Bronchial epithelial cell (primary cell): ENCODE measurements around the gene RFFL. TPM values are rescaled to one million over a fixed set of nuclear protein-coding genes. Genes with fewer than 3 reads are reported as not detected.

Source experiments
- DNase-seq: peaks from one replicate; pipeline ENCODE4 v3.0.0-alpha.2; 2010; ENCODE audit warnings: low read depth
- FAIRE-seq: peaks from 2 replicates; lab custom pipeline; 2011; peaks lifted over from hg19 to GRCh38; lab: Jason Lieb, UNC
- H3K27me3 ChIP-seq: 2 replicates; pipeline ENCODE4 v1.5.1; 2011; ENCODE audit warnings: low read length; ENCODE audit not compliant: control insufficient read depth, insufficient read depth
- H3K36me3 ChIP-seq: 2 replicates; pipeline ENCODE4 v1.5.1; 2011; ENCODE audit warnings: low read length; ENCODE audit not compliant: control insufficient read depth, insufficient read depth
- H3K4me3 ChIP-seq: 2 replicates; pipeline ENCODE4 v1.5.1; 2011; ENCODE audit warnings: mild to moderate bottlenecking, low read depth, low read length, control low read depth
- total RNA-seq: library from RNA; depleted of rRNA; stranded (reverse); fragments of >200 nt; gene quantifications from 2 replicates; pipeline ENCODE4 v1.2.1, GENCODE V29; 2014
- TF ChIP-seq, protein P1 (sequence below): IDR thresholded peaks from 2 replicates; pipeline ENCODE4 v1.5.1; 2011; ENCODE audit warnings: mild to moderate bottlenecking, moderate library complexity, low read length, control low read depth, inconsistent platforms; ENCODE audit not compliant: insufficient read depth, severe bottlenecking

Gene RFFL
- total RNA-seq, 1 donor from 2014 or later, result 8.4 TPM

DNA sequence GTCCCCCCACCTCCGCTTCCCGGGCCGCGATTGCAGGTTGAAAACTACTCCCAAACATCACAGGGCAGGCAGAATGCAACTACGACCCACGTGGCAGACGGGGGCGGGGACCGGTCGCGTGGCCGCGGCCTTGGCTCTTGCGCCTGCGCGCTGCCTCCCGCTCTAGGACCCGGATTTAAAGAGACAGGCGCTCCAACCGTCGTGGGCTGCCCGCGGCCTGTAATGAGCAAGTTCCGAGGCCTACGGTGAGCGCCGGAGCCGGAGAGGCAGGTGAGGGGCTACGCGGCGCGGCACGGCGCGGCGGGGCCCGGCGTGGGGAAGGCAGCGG lies 83.2 kb downstream of the RFFL start, which contains the start of gene LIG3:
Gene LIG3 (plus strand): TSS at position 160 of the 328 bp plus-strand sequence. CDS start 2,494 bp downstream, outside the sequence.
- DNase-seq (peak; percentile 84), FAIRE-seq (no peak)
- Histone ChIP-seq H3K4me3 (peak within 1 kb of the TSS; percentile 89), H3K27me3 (no peaks in the 10 kb centered on the region), H3K36me3 (peaks cover 1% of the 10 kb centered on the region)
- TF ChIP-seq, protein P1, sequence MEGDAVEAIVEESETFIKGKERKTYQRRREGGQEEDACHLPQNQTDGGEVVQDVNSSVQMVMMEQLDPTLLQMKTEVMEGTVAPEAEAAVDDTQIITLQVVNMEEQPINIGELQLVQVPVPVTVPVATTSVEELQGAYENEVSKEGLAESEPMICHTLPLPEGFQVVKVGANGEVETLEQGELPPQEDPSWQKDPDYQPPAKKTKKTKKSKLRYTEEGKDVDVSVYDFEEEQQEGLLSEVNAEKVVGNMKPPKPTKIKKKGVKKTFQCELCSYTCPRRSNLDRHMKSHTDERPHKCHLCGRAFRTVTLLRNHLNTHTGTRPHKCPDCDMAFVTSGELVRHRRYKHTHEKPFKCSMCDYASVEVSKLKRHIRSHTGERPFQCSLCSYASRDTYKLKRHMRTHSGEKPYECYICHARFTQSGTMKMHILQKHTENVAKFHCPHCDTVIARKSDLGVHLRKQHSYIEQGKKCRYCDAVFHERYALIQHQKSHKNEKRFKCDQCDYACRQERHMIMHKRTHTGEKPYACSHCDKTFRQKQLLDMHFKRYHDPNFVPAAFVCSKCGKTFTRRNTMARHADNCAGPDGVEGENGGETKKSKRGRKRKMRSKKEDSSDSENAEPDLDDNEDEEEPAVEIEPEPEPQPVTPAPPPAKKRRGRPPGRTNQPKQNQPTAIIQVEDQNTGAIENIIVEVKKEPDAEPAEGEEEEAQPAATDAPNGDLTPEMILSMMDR, result no peak

DNA sequence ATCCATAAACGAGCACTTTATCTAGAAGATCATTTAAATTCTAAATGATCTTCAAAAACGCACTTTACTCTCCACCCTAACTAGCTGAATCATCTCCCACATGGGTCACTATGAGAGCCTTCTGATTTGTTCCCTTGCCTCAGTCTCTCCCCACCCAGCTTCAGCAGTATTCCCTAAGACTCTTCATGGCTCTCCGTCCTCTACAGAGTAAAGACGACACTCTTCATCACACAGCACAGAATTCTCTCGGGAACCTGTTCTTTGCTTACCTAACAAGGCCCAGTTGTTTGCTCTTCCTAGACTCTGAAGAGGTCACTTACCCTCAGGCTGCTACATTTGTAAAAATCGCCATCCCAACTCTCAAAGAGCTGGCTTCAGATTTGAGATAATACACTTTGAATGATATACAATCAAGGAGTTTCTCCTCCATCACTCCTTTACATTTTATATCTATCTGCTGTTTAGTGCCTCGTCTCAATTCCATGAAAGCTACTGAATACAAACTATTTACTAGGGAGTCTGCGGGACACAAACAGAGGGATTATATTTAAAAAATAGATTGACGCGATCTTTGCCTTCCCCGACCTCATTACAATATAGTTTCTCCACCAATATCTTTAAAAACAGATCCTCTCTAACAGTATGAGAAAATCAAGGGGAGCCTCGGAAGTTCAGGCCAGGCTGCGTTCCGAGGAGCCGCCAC lies 83.7 kb downstream of the RFFL start:
- Histone ChIP-seq H3K36me3 (peaks cover under 1% of the 10 kb centered on the region), H3K4me3 (peak overlapping the region; percentile 89), H3K27me3 (no peaks in the 10 kb centered on the region)
- TF ChIP-seq, protein P1, result no peak
- FAIRE-seq, result no peak
- DNase-seq, result no peak

DNA sequence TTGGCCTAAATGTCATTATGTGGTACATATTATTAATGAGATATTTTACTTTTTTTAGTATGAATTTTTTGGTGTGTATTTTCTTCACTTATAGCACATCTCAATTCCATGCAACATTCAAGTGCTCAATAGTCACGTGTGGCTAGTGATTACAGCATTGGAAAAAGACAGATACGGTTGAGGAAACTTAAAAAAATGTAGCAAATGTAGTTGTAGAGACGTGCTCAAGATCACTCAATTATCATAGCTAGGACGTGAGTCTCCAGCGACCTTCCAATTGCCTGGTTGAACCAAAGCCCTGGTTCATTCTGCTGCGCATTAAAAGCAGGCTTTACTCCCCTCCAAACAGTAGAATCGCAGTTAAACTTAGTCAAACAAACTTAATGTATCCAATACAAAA lies 84.4 kb downstream of the RFFL start:
- no peak for DNase-seq
- TF ChIP-seq, protein P1, result no peak
- Histone ChIP-seq H3K27me3 (no peaks in the 10 kb centered on the region), H3K36me3 (no peaks in the 10 kb centered on the region), H3K4me3 (no peak overlapping the region)
- no peak for FAIRE-seq

DNA sequence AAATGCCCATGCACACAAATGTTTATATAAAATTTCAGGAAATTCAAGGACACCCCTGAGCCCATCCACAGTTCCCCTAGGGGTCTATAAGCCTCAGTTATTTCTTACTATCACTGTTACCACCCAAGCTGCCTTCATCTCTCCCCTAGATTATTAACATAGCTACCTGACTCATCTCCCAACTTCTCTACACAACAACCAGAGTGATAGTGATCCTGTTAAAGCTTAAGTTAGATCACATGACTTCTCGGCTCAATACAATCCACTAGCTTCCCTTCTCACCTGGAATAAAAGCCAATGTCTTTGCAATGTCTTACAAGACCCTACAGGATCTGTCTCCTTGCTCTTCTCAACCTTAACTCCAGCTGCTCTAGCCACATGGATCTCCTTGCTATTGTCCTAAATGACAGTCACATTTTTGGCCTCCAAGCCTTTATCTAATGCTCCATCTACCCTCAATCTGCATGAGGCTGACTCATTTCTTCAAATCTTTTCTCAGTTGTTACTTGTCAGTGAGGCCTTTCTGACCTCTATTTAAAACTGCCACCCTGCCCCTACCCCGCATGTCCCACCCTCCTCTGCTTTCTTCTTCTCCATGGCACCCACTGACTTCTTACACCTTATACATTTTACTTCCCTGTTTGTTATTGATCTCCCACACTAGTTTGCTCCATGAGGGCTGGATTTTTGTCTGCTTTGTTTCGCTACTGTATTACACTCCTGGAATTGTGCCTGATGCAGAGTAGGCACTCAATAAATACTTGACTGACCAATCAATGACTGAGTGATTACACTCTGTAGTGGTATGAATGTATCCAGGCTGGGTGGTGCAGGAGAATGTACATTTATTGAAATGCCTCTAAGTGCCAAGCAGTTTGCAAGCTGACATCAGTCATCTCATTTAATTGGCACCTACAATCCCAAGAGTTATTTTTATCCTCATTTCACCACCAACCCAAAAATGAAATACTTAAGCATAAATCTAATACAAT lies 88.4 kb downstream of the RFFL start:
- no peaks in the 10 kb centered on the region for H3K27me3 ChIP-seq
- TF ChIP-seq, protein P1, result no peak
- DNase-seq, result no peak
- H3K36me3 ChIP-seq, result no peaks in the 10 kb centered on the region
- FAIRE-seq, result no peak
- H3K4me3 ChIP-seq, result no peak overlapping the region

DNA sequence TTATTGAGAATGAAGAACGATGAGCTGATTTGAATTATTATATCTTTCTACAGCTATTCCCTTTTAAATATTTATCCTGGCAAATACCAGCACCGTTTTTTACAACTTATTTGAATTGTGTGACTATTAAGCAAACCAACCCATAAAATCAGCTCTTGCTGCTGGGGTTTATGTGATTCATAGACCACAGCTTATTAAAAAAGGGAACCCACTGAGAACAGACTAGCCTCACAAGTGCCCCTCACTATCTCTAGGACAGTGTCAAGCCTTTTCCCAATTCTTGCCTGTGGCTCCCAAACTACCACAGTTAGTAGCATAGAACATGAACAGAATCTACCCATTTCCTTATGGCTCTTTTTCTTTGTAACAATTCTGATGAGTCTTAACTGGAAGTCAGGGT lies 89.3 kb downstream of the RFFL start:
- TF ChIP-seq, protein P1, result no peak
- no peak for DNase-seq
- no peak for FAIRE-seq
- H3K27me3 ChIP-seq, result no peaks in the 10 kb centered on the region
- H3K36me3 ChIP-seq, result no peaks in the 10 kb centered on the region
- no peak overlapping the region for H3K4me3 ChIP-seq
